Measurements from ENCODE around the gene UBE2E2.

UBE2E2 gene

DNA sequence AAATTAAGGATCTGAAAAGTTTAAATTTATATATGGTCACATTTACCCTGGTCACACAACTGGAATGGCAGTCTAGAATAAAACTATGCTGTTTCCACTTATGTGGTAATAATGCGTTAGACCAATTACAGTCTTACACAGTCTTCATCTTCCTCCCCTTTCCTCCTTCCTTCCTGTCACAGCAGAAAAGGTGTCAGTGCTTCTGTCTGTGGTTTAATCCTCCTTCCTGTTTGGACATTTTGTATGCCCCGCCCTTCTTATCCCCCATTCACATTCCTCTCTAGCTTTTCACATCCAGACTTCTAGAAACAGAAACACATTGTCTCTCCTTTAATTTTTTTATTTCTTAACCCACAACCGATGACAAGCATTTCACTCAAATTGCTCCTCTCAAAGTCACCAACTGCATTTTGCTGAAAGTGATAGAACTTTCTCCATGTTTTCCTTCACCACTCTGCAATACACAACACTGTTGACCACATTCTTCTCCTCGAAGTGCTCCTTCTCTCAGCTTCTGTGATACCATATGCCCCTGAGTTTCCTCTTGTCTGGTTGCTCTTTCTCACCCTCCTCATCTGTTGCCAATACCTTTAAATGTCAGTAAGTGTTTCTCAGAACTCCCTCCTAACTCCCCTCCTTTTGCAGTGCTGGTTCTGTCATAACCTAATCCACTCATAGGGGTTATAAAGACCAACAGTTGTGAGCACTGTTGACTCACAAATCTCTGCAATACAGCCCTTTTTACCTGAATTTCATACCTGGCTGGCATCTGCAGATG is 271.6 kb downstream of the UBE2E2 start:
- H3K4me3 ChIP-seq (ENCODE audit: low read depth, low read length) = no peak overlapping the region
- TF ChIP-seq, protein P1, sequence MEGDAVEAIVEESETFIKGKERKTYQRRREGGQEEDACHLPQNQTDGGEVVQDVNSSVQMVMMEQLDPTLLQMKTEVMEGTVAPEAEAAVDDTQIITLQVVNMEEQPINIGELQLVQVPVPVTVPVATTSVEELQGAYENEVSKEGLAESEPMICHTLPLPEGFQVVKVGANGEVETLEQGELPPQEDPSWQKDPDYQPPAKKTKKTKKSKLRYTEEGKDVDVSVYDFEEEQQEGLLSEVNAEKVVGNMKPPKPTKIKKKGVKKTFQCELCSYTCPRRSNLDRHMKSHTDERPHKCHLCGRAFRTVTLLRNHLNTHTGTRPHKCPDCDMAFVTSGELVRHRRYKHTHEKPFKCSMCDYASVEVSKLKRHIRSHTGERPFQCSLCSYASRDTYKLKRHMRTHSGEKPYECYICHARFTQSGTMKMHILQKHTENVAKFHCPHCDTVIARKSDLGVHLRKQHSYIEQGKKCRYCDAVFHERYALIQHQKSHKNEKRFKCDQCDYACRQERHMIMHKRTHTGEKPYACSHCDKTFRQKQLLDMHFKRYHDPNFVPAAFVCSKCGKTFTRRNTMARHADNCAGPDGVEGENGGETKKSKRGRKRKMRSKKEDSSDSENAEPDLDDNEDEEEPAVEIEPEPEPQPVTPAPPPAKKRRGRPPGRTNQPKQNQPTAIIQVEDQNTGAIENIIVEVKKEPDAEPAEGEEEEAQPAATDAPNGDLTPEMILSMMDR (IDR thresholded peaks at IDR 0.05; ENCODE audit: insufficient read depth, low read depth, low read length, missing control alignments) = no peak
- no peak for DNase-seq (ENCODE audit: low read depth)

DNA sequence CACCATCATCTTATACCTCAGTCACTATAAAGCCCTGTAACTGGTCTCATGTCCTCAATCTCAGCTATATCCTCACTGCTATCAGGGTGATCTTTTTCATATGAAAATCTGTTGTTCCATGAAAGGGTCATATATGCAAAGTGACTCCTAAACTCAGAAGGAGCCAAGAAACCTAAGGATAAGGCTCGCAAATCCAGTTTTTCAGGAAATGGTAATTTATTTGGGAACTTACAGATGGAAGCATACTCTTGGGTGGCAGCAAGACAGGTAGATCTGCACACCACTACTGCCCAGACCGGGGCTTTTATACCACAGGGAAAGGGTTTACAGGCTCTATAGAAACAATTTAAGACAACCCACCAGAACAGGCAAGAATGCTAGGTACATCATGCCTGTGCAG is 272.3 kb downstream of the UBE2E2 start:
- H3K4me3 ChIP-seq (ENCODE audit: low read depth, low read length) = no peak overlapping the region
- TF ChIP-seq, protein P1 (IDR thresholded peaks at IDR 0.05; ENCODE audit: insufficient read depth, low read depth, low read length, missing control alignments) = no peak
- DNase-seq (ENCODE audit: low read depth) = no peak

DNA sequence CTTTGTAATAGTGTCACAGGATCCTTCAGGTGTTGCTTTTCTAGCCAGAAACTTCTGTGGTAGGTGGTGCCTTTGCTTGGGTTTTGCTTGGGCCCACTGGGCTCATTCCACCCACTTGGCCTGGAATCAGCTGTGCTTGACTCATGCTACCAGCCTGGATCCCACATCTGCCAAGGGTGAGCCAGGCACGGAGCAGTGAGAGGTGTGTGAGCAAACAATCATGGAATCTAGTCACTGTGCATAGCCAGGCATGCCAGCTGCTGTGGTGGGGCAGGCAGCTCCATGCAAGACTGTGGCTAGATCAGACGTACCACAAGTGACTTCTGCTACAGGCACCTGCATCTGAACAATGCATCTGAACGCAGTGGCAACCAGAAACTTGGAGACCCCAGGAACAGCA is 275.9 kb downstream of the UBE2E2 start:
- TF ChIP-seq, protein P1 (IDR thresholded peaks at IDR 0.05; ENCODE audit: insufficient read depth, low read depth, low read length, missing control alignments) = no peak
- no peak for DNase-seq (ENCODE audit: low read depth)
- H3K4me3 ChIP-seq (ENCODE audit: low read depth, low read length) = no peak overlapping the region

DNA sequence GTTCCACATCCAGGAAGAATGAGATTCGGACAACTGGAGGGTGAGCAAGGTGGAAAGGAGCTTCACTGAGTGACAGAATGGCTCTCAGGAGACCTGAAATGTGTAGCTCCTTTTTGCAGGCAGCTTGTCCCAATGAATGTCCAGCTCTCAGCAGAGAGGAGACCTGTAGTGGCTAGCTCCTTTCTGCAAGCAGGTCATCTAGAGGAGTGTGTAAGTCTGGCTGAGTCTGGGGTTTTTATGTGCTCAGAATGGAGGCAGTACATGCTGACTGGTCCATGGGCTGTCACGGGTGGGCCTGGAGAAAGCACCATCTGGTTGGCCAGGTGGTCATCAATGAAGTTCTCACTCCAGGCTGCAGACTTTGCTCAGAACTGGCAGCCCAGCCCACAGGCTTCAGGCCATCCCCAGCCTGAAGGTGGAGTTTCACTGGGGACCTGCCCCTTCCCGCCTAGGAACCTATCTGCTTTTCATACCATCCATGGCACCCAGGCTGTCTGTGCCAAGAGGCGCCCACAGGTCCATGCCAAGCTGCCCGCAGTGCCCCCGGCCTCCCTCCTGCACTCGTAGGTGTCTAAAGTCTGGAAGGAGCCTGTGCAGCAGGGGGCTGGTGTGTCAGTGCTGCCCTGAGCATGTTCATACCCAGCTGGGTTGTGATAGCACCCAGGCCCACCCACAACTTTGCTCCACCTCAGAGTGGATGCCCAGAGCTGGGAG is 276.6 kb downstream of the UBE2E2 start:
- no peak overlapping the region for H3K4me3 ChIP-seq (ENCODE audit: low read depth, low read length)
- no peak for DNase-seq (ENCODE audit: low read depth)
- TF ChIP-seq, protein P1 (IDR thresholded peaks at IDR 0.05; ENCODE audit: insufficient read depth, low read depth, low read length, missing control alignments) = no peak

DNA sequence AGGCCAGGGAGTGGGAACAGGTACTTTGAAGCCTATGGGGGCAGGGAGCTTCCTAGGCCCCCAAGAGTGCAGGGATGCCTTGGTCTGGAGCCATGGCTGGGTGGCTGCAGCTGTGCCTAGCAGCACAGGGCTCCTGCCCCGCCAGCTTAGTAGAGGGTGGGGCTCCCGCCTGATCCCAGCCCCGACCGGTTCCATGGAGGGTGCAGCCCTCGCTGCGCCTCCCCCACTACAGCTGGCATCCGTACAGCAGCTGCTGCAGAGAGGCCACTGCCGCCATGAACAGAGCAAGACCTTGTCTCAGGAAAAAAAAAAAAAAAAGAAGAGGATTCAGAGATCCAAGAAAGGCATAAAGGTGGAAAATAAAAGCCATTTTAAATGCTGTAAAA is 277.2 kb downstream of the UBE2E2 start:
- TF ChIP-seq, protein P1 (IDR thresholded peaks at IDR 0.05; ENCODE audit: insufficient read depth, low read depth, low read length, missing control alignments) = no peak
- no peak for DNase-seq (ENCODE audit: low read depth)
- no peak overlapping the region for H3K4me3 ChIP-seq (ENCODE audit: low read depth, low read length)

DNA sequence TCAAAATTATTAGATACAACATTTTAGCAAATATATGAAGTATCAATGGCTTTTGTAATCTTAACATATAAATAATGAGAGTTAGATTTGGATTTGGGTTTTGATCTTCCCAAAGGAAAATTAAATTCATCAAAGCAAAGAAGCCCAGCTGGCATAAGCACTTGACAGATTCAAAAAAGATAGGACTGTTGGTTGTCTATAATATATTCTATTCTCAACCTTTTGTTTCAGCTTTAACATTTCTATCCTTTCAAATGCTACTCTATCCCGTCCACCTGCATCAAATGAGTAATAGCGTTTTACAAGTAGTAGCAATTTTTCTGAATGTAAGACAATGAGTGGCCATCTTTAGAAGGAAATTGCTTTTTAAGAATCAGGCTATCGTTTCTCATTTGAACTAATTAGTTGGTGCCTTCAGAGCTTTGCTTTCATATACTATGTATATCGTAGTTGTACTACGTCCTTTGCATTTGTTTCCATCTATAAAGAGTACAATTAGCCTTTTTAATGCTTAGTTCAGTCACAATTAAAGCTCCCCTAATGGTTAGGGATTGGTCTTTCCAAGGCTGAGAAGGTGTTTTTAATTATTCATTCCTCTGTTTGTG is 278.0 kb downstream of the UBE2E2 start:
- no peak for DNase-seq (ENCODE audit: low read depth)
- no peak overlapping the region for H3K4me3 ChIP-seq (ENCODE audit: low read depth, low read length)
- TF ChIP-seq, protein P1 (IDR thresholded peaks at IDR 0.05; ENCODE audit: insufficient read depth, low read depth, low read length, missing control alignments) = no peak
